Adrenal gland (tissue), 12 donors: Measurements from ENCODE around the gene CEP76. TPM values are rescaled to one million over a fixed set of nuclear protein-coding genes. Genes with fewer than 3 reads are reported as not detected.

Experiments used
- DNase-seq, 7 donors: peaks; one replicate each; pipeline ENCODE4 v3.0.0-alpha.2; 2019 to 2020
- H3K27ac ChIP-seq, 5 donors: fragments of 200-600 bp; sonication (generic) in 4 of 5; 1 replicate in 3 of 5; 2 replicates in 2 of 5; pipeline versions ENCODE4 v1.5.1 to v1.8.0; 2016 to 2020; ENCODE audit warnings: mild to moderate bottlenecking in 1 of 5
- H3K27me3 ChIP-seq: fragments of 200-600 bp; 2 replicates; pipeline ENCODE4 v1.8.0; 2021
- H3K36me3 ChIP-seq, 2 donors: fragments of 200-600 bp; replicated peaks in 1 of 2; 1 replicate in 1 of 2; 2 replicates in 1 of 2; pipeline versions ENCODE4 v1.5.1 to v1.8.0; 2018 to 2022
- H3K4me1 ChIP-seq, 2 donors: fragments of 200-600 bp; replicated peaks in 1 of 2; 1 replicate in 1 of 2; 2 replicates in 1 of 2; pipeline versions ENCODE4 v1.5.1 to v1.8.0; 2018 to 2021
- H3K4me3 ChIP-seq, 4 donors: fragments of 200-600 bp; sonication (generic) in 3 of 4; one replicate each; pipeline ENCODE4 v1.5.1; 2016 to 2018
- H3K9me3 ChIP-seq, 3 donors: fragments of 200-600 bp; sonication (generic) in 1 of 3; replicated peaks in 1 of 3; 1 replicate in 2 of 3; 2 replicates in 1 of 3; pipeline versions ENCODE4 v1.5.1 to v1.8.0; 2016 to 2021
- POLR2A ChIP-seq, 2 donors: fragments of 450-650 bp; IDR thresholded peaks; one replicate each; pipeline ENCODE4 v1.6.1; 2017; ENCODE audit warnings: antibody characterized with exemption in 2 of 2, mild to moderate bottlenecking in 2 of 2, moderate library complexity in 1 of 2
- WGBS, 4 donors: extraction: QIAGEN DNeasy Blood & Tissue Kit in 2 of 4; methylation state at CpG; one replicate each; pipeline versions ENCODE4 v1.1.5 to v1.1.7; 2013 to 2017; 5-methylcytosine and 5-hydroxymethylcytosine counted together
- intact Hi-C, 2 donors: fragments of 100-400 bp; cut with DNase I; formaldehyde crosslinking; loops; one replicate each; pipeline versions ENCODE4 v1.14.1 to v1.15.0; 2022 to 2023
- polyA plus RNA-seq, 3 donors: library from polyadenylated mRNA; stranded (reverse); fragments of 200-250 nt in 2 of 3; fragments of 350-450 nt in 1 of 3; fragmentation: Illumina TruSeq in 1 of 3; extraction: RNeasy Lipid Tissue Mini Kit (QIAGEN cat#74804) in 1 of 3; gene quantifications; one replicate each; pipeline ENCODE4 v1.2.3, GENCODE V29; 2013 to 2014
- total RNA-seq, 9 donors: library from RNA; depleted of rRNA in 4 of 9; stranded (reverse); fragments of >200 nt in 4 of 9; fragments of 120-200 nt in 1 of 9; fragmentation: NEBNext Ultra II Directional in 1 of 9; extraction: Animal tissue kit (Norgen Biotek cat#: 25700) in 1 of 9; gene quantifications; one replicate each; pipeline versions ENCODE4 v1.1.0 to v1.2.4, GENCODE V29; 2013 to 2023
- TF ChIP-seq, protein P1 (sequence below), 6 experiments: fragments of 450-650 bp in 4 of 6; fragments of 200-600 bp in 2 of 6; sonication (generic) in 1 of 6; IDR thresholded peaks; 1 replicate in 5 of 6; 2 replicates in 1 of 6; pipeline versions ENCODE4 v1.5.1 to v1.8.0; 2016 to 2021; ENCODE audit warnings: antibody characterized with exemption in 6 of 6, mild to moderate bottlenecking in 2 of 6, moderate library complexity in 1 of 6
- donor health status: healthy with polysubstance abuse.
- donor health status: Bipolar disorder and iron deficiency.
- donor health status: DM: yes; HTN: yes; CAD: no.
- donor health status: DM: no; HTN: no; CAD: no.
- donor health status: DM: no; HTN: no; CAD: no.
- donor health status: DM: yes; HTN: yes; CAD: no.

The CEP76 gene
- total and polyA plus RNA-seq, 12 donors, result 2.6 to 32.2 (median 7.2) TPM

DNA sequence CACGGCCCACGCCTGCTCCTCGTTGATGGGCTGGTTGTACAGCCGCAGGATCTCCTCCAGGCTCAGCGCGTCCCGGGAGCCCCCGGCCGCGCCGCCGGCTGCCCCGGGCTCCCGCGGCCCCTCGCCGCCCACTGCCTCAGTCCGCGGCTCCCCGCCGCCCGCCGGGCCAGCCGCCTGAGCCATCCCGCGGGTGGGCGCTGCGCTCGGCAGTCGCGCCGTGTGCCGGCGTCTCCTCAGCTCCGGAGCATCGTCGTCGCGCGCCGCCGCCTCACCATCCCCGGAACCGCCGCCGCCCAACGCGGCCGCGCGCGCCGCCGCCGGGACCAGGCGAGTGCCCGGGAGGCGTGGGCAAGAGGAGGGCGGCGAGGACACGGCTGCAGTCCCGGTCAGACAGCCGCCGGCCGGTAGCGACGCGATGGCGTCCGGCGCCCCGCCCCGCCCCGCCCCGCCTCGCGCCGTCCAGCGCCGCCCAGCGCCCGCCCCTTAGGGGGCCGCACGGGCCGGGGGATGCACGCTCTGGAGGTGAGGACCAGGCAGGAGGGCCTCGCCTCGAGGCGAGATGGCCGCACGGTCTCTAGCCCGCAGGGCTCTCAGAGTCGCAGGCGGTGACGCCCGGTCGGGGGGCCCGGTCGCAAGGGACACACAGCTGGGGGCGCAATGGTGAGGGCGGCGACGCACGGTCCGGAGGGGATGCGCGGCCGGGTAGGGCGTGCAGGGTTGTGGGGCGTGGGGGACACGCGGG lies 44.7 kb downstream of the CEP76 start, which contains the start of gene SPIRE1:
Gene SPIRE1 (minus strand): TSS at position 424 of the 742 bp plus-strand sequence. CDS start 241 bp downstream, at position 183.
- intact Hi-C loops, result loop anchor here in 1 of 2 donors (10.0 kb wide), 1 partner anchor 113 kb away; no protein-coding TSS in a partner anchor
- Histone ChIP-seq H3K36me3 (no peaks in the 10 kb centered on the region), H3K4me3 (peak within 1 kb of the TSS; percentile 45 to 97 (median 53)), H3K27ac (peak within 1 kb of the TSS; percentile 84 to 99 (median 97)), H3K27me3 (no peaks in the 10 kb centered on the region), H3K9me3 (no peaks in the 10 kb centered on the region), H3K4me1 (peaks cover 12 to 42% of the 10 kb centered on the region in 2 donors)
- DNase-seq, result peak; percentile 72 to 85 (median 77)
- 0 to 1% methylated on average over 88 to 112 of the region's 112 CpGs; no CpG with 5 or more reads in 2 of the 4 donors for WGBS, 4 donors
- TF ChIP-seq POLR2A (IDR thresholded peaks at IDR 0.05), result peak; percentile 48 to 82
- TF ChIP-seq, protein P1, sequence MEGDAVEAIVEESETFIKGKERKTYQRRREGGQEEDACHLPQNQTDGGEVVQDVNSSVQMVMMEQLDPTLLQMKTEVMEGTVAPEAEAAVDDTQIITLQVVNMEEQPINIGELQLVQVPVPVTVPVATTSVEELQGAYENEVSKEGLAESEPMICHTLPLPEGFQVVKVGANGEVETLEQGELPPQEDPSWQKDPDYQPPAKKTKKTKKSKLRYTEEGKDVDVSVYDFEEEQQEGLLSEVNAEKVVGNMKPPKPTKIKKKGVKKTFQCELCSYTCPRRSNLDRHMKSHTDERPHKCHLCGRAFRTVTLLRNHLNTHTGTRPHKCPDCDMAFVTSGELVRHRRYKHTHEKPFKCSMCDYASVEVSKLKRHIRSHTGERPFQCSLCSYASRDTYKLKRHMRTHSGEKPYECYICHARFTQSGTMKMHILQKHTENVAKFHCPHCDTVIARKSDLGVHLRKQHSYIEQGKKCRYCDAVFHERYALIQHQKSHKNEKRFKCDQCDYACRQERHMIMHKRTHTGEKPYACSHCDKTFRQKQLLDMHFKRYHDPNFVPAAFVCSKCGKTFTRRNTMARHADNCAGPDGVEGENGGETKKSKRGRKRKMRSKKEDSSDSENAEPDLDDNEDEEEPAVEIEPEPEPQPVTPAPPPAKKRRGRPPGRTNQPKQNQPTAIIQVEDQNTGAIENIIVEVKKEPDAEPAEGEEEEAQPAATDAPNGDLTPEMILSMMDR (IDR thresholded peaks at IDR 0.05), result no peak

DNA sequence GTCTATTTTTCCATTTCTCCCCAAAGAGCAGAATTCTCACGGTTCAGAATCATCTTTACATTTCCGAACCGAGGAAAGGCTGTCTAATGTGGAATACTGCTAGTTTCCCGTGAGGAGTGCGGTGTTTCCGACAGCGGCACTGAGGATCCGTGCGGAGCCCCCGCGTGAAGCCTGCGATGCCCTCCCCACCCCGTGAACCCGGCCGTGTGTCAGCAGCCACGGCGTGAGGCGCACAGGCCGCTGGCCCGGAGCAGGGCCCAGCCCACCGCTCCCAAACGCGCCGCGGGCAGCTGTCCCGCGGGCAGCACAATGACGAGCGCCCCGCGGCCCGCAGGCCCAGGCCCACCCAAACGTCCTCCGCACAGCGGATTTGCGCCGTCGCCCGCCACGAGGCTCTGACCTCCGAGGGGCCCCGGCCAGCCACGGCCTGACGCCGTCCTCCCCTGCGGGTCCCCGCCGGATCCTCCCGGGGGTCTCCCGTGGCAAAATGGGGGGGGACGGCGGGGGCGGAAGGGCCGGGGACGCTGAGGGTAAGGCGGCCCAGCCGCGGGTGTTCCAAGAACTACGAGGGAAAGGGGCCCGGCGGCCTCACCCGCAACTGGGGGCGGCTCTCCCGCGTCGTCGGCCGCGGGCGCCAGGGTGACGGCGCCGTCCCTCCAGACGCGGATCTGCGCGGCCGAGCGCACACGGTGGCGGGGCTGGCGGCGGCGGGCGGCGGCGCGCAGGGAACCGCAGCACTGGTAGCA lies 45.4 kb downstream of the CEP76 start:
- no peaks in the 10 kb centered on the region for H3K9me3 ChIP-seq
- peak in 6 of 7 donors; percentile 41 to 67 (median 59) for DNase-seq

DNA sequence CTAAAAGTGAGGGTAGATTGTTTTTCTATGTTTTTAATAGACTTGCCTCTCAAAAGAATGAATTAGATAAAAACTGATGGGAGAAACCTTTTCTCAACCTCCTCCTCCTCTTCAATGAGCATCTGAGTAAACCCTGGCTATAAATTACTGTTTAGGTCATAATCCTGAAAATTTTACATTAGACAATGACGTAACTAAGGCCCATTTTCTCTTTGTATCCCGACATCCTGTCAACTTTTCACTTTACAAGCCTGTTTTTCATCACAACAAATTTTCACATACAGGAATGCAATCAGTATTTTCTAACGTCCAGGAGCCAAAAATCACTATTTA lies 46.0 kb downstream of the CEP76 start:
- WGBS, 4 donors, result 2 to 8% (median 5%) methylated on average over 3 of the region's 3 CpGs
- no peaks in the 10 kb centered on the region for H3K36me3 ChIP-seq
- H3K9me3 ChIP-seq, result no peaks in the 10 kb centered on the region
- peak overlapping the region in 4 of 5 donors; percentile 94 to 99 (median 98) for H3K27ac ChIP-seq
- peaks cover 22 to 54% of the 10 kb centered on the region in 2 donors for H3K4me1 ChIP-seq
- intact Hi-C loops, result loop anchor here in 1 of 2 donors (10.0 kb wide), 1 partner anchor 112 kb away; no protein-coding TSS in a partner anchor
- TF ChIP-seq, protein P1 (IDR thresholded peaks at IDR 0.05), result no peak
- no peak for TF ChIP-seq POLR2A (IDR thresholded peaks at IDR 0.05)
- H3K4me3 ChIP-seq, result peak overlapping the region; percentile 13 to 97 (median 50)
- no peak for DNase-seq
- H3K27me3 ChIP-seq, result no peaks in the 10 kb centered on the region

More for the DNA sequence above, 45.4 kb downstream of the CEP76 start:
- Histone ChIP-seq H3K4me1 (peaks cover 16 to 49% of the 10 kb centered on the region in 2 donors), H3K36me3 (no peaks in the 10 kb centered on the region), H3K27me3 (no peaks in the 10 kb centered on the region), H3K27ac (peak overlapping the region; percentile 84 to 99 (median 97)), H3K4me3 (peak overlapping the region; percentile 13 to 97 (median 50))
- TF ChIP-seq, protein P1 (IDR thresholded peaks at IDR 0.05), result no peak
- TF ChIP-seq POLR2A (IDR thresholded peaks at IDR 0.05), result peak; percentile 23 to 62
- WGBS, 4 donors, result 0 to 1% (median 1%) methylated on average over 10 to 89 of the region's 89 CpGs
- intact Hi-C loops, result loop anchor here in 1 of 2 donors (10.0 kb wide), 1 partner anchor 112 kb away; no protein-coding TSS in a partner anchor

DNA sequence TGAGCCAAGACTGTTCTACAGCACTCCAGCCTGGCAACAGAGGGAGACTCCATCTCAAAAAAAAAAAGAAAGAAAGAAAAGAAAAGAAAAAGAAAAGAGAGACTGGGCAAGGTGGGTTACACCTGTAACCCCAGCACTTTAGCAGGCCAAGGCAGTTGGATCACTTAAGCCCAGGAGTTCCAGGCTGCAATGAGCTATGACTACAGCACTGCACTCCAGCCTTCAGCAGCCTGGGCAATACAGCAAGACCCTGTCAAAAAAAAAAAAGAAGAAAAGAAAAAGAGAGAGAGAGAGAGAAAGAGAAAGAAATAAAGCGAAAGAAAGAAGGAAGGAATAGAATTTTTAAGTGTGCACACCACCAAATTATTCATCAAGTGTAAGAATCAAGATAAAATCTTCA lies 47.6 kb downstream of the CEP76 start:
- Histone ChIP-seq H3K4me3 (no peak overlapping the region), H3K27ac (no peak overlapping the region), H3K9me3 (no peaks in the 10 kb centered on the region), H3K27me3 (no peaks in the 10 kb centered on the region), H3K36me3 (no peaks in the 10 kb centered on the region), H3K4me1 (peaks cover 24 to 59% of the 10 kb centered on the region in 2 donors)
- 90 to 97% (median 95%) methylated on average over 1 of the region's 1 CpG for WGBS, 4 donors
- TF ChIP-seq POLR2A (IDR thresholded peaks at IDR 0.05), result no peak
- TF ChIP-seq, protein P1 (IDR thresholded peaks at IDR 0.05), result no peak
- DNase-seq, result no peak
- intact Hi-C loops, result loop anchor here in 1 of 2 donors (10.0 kb wide), 1 partner anchor 110 kb away; no protein-coding TSS in a partner anchor
